Activated T-cell treated with anti-CD3 and anti-CD28 coated beads, Interleukin-2, amount 50 U/mL, for 4 hours (primary cell): ENCODE data around the gene TMEM141. TPM values are rescaled to one million over a fixed set of nuclear protein-coding genes. Genes with fewer than 3 reads are reported as not detected.
"Not testable (repeated sequence)": the region's sequence is repeated elsewhere in the genome, so short reads cannot be mapped to it uniquely, and the experiment has no call there.

ENCODE experiments used
- ATAC-seq, 2 donors: fragments of 200-7000 bp; cut with Tn5 transposase; one replicate each; pipeline ENCODE4 v1.10.0; 2021
- DNase-seq: peaks from one replicate; pipeline ENCODE4 v3.0.0-alpha.2; 2020
- H3K27me3 Mint-ChIP-seq: one replicate; pipeline ENCODE4 v1.8.0; 2021; ENCODE audit warnings: low read depth, mixed read lengths
- H3K36me3 Mint-ChIP-seq: one replicate; pipeline ENCODE4 v1.8.0; 2022; ENCODE audit warnings: mixed read lengths; ENCODE audit not compliant: insufficient read depth
- H3K4me1 Mint-ChIP-seq: one replicate; pipeline ENCODE4 v1.8.0; 2021; ENCODE audit warnings: low read depth, mixed read lengths
- H3K4me3 Mint-ChIP-seq: one replicate; pipeline ENCODE4 v1.8.0; 2021; ENCODE audit warnings: mild to moderate bottlenecking, moderate library complexity, mixed read lengths
- H3K9me3 Mint-ChIP-seq: one replicate; pipeline ENCODE4 v1.8.0; 2021; ENCODE audit warnings: mixed read lengths
- total RNA-seq, 3 donors: library from RNA; stranded (reverse); gene quantifications; one replicate each; pipeline ENCODE4 v1.2.1, GENCODE V29; 2021

TMEM141 gene
- total RNA-seq, 3 donors from 2014 or later: 49.5 to 53.0 (median 51.9) TPM

DNA sequence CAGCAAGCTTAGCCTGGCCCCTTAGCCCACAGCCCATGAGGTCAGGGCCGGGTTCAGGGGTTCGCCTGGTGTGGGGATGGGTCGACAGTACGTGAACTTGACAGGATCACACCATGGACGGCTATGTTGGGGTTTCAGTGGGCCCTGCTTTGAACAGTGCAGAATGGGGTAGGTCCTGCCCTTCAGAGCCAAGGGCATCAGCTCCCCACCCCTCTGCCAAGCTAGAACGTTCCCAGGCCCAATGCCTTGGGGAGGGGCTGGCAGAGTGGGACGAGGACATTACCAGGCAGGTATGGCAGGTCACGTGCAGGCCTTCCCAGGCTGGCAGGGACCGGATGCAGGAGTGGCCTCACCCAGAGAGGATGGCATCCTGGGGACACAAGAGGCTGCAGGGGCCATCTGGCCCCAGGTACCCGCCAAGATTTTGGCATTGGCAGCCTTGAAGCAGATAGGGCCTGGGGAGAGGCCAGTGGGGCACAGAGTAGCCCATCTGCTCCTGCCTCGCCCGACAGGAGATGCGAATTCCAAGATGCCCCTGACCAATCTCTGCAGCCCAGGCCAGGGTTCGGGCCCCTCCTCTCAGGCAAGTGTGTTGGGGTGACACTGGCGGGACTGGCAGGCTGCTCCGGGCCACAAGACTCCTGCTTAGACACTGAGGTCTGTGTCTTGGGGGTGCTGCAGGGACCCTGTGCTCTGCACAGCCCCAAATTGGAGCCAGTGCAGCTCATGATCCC, 50.7 kb downstream of the TMEM141 start:
- not testable (repeated sequence) for ATAC-seq, DNase-seq, H3K9me3 Mint-ChIP-seq, H3K36me3 Mint-ChIP-seq, H3K27me3 Mint-ChIP-seq
- H3K4me3 Mint-ChIP-seq: peak overlapping the region; percentile 79
- peaks cover 16% of the 10 kb centered on the region for H3K4me1 Mint-ChIP-seq

DNA sequence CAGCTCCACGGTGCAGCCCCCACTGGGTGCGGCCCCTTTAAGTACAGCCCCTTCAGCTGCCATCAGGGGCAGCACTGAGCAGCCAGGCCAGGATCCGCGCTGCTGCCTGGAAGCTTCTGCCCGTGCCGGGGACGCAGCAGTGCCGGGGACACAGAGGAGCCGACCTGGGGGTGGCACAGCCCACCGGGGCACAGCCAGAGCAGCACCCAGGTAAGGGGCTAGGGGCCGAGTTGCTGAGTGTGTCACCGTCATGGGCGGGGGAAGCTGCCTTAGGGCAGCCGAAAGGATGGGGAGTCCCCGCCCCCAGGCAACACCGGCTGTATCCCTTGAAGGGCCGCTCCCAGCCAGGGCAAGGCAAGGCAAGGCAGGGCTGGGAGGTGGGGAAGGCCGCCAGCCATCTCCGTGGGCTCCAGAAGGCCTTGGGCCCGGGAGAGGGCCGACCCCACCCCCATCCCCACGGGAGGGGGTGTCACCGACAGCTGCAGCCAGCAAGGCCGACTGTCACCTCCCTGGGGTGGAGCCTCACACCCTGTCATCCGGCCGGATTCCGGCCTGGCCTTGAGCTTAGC, 51.3 kb downstream of the TMEM141 start, which contains the start of gene AJM1:
Gene AJM1 (plus strand): TSS at position 99 of the 569 bp plus-strand sequence. CDS start 1,937 bp downstream, outside the sequence.
- Mint-ChIP-seq H3K4me1 (peaks cover 16% of the 10 kb centered on the region), H3K4me3 (peak within 1 kb of the TSS; percentile 79), H3K27me3 (peaks cover 10% of the 10 kb centered on the region)
- ATAC-seq (peak; percentile 86 to 87), DNase-seq (peak; percentile 72)
- H3K9me3 Mint-ChIP-seq, H3K36me3 Mint-ChIP-seq: not testable (repeated sequence)

Other genes with a start within 250 kb of the TMEM141 start
- gene NOTCH1, start 245.3 kb upstream of the TMEM141 start, total RNA-seq: 100 to 1,000 TPM; 124 to 128 (median 125) TPM
- 1 to 10 TPM; 2.3 to 4.3 (median 3.2) TPM for gene EGFL7, start 128.4 kb upstream of the TMEM141 start, total RNA-seq
- 10 to 100 TPM; 11.4 to 14.3 (median 11.7) TPM for gene AGPAT2, start 103.9 kb upstream of the TMEM141 start, total RNA-seq
- under 1 TPM in 2 of 3 donors, not detected in 1; 0.16 to 0.18 TPM for gene DIPK1B, start 78.8 kb upstream of the TMEM141 start, total RNA-seq
- 1 to 10 TPM in 2 of 3 donors, under 1 TPM in 1; 0.82 to 2.4 (median 2.1) TPM for gene LCN10, start 48.4 kb upstream of the TMEM141 start, total RNA-seq
- gene LCN6, start 42.8 kb upstream of the TMEM141 start, total RNA-seq: not detected
- not detected for gene LCN8, start 33.1 kb upstream of the TMEM141 start, total RNA-seq
- not detected for gene LCN15, start 26.8 kb upstream of the TMEM141 start, total RNA-seq
- under 1 TPM in 1 of 3 donors, not detected in 2; 0.49 TPM for gene CCDC183, start 5.0 kb downstream of the TMEM141 start, total RNA-seq
- 100 to 1,000 TPM in 2 of 3 donors, 10 to 100 TPM in 1; 90.6 to 103 (median 100) TPM for gene RABL6, start 16.6 kb downstream of the TMEM141 start, total RNA-seq
- 1 to 10 TPM; 1.5 to 2.2 (median 1.7) TPM for gene AJM1, start 51.1 kb downstream of the TMEM141 start, total RNA-seq
- gene PHPT1, start 58.1 kb downstream of the TMEM141 start, total RNA-seq: 100 to 1,000 TPM; 112 to 120 (median 119) TPM
- gene MAMDC4, start 61.0 kb downstream of the TMEM141 start, total RNA-seq: 10 to 100 TPM; 10.7 to 13.9 (median 11.0) TPM
- gene EDF1, start 75.0 kb downstream of the TMEM141 start, total RNA-seq: 100 to 1,000 TPM; 330 to 366 (median 351) TPM
- gene TRAF2, start 95.2 kb downstream of the TMEM141 start, total RNA-seq: 10 to 100 TPM; 64.3 to 73.4 (median 68.8) TPM
- gene FBXW5, start 153.4 kb downstream of the TMEM141 start, total RNA-seq: 100 to 1,000 TPM in 1 of 3 donors, 10 to 100 TPM in 2; 84.0 to 112 (median 95.3) TPM
- gene C8G, start 153.9 kb downstream of the TMEM141 start, total RNA-seq: 1 to 10 TPM in 2 of 3 donors, under 1 TPM in 1; 0.94 to 1.4 (median 1.2) TPM
- 1 to 10 TPM in 1 of 3 donors, under 1 TPM in 2; 0.49 to 1.2 (median 0.58) TPM for gene LCN12, start 160.9 kb downstream of the TMEM141 start, total RNA-seq
- under 1 TPM in 2 of 3 donors, not detected in 1; 0.30 to 0.51 TPM for gene PTGDS, start 186.2 kb downstream of the TMEM141 start, total RNA-seq
- not detected for gene LCNL1, start 191.6 kb downstream of the TMEM141 start, total RNA-seq
- gene PAXX, start 201.1 kb downstream of the TMEM141 start, total RNA-seq: 100 to 1,000 TPM; 106 to 126 (median 123) TPM
- under 1 TPM in 2 of 3 donors, not detected in 1; 0.18 to 0.54 TPM for gene CLIC3, start 205.2 kb downstream of the TMEM141 start, total RNA-seq
- 10 to 100 TPM in 2 of 3 donors, 1 to 10 TPM in 1; 9.1 to 15.3 (median 14.3) TPM for gene ABCA2, start 236.9 kb downstream of the TMEM141 start, total RNA-seq
- 1 to 10 TPM in 1 of 3 donors, under 1 TPM in 2; 0.74 to 2.4 (median 0.81) TPM for gene FUT7, start 240.7 kb downstream of the TMEM141 start, total RNA-seq